GM19467 (cell line): ENCODE results near the gene IL10RA.
A peak's percentile ranks its signal among the peaks of the same experiment; 100 is the strongest.

Source experiments
- ATAC-seq: cut with Tn5 transposase; IDR thresholded peaks from one replicate; pipeline ENCODE4 v1.9.1; 2021; ENCODE audit warnings: mild to moderate bottlenecking, moderate library complexity; ENCODE audit not compliant: unreplicated experiment

The IL10RA gene

GRCh38 chr11:117989351-117990102 is 3.3 kb downstream of the IL10RA start:
- ATAC-seq, result no peak

DNA sequence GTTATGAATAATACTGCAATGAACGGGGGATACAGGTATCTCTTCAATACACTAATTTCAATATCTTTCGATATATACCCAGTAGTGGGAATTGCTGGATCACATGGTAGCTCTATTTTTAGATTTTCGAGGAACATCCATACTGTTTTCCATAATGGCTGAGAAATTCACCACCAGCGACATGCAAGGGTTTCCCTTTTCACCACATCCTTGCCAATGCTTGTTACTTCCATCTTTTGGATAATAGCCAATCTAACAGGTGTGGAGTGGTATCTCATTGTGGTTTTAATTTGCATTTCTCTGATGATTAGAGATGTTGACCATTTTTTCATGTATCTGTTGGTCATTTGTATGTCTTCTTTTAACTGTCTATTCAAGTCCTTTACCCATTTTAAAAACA is 5.9 kb downstream of the IL10RA start:
- no peak for ATAC-seq

- no peak for ATAC-seq
Measured at GRCh38 chr11:117992620-117993019, 6.4 kb downstream of the IL10RA start.

DNA sequence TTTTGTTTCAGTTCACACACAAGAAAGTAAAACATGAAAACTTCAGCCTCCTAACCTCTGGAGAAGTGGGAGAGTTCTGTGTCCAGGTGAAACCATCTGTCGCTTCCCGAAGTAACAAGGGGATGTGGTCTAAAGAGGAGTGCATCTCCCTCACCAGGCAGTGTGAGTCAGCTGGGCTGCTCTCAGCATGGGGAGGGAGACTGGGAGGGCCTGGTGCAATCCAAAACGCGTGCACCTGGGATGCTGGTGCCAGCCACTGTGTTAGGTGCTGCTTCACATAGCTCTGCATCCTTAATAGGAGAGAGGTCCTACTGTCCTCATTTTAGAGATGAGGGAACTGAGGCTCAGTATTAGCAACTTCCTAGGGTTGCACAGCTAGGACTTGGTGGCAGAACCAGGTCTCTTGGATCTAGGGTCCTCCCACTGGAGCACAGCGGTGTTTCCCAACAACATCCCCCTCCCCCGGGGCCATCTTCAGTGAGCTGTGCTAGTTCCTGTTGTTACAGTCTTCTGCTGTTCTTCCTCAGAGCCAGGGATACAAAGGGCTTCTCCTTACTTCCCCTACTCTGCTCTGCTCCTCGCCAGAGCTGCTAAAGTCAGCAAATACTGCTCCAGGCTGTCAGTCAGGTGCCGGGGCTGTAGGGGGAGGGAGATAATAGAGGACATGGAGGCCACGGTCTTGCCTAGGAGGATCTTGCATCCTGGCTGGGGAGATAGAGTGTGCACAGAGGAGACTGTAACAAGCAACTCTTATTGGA is 8.0 kb downstream of the IL10RA start:
- no peak for ATAC-seq

DNA sequence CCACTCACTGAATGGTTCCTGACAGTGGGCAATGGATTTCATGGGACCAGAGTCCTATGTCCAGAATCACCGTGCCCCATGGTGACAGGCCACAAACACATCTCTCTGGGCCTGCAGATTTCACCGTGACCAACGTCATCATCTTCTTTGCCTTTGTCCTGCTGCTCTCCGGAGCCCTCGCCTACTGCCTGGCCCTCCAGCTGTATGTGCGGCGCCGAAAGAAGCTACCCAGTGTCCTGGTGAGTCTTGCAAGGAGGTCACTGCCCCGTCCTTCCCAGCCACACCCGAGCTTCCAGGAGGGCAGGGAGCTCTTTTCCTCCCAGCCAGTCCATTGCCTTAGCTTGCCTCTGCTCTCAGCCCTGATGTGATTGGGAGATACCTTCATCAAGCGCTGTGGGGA is 9.3 kb downstream of the IL10RA start:
- ATAC-seq, result no peak

GRCh38 chr11:117996058-117996457 is 9.9 kb downstream of the IL10RA start:
- ATAC-seq, result no peak

DNA sequence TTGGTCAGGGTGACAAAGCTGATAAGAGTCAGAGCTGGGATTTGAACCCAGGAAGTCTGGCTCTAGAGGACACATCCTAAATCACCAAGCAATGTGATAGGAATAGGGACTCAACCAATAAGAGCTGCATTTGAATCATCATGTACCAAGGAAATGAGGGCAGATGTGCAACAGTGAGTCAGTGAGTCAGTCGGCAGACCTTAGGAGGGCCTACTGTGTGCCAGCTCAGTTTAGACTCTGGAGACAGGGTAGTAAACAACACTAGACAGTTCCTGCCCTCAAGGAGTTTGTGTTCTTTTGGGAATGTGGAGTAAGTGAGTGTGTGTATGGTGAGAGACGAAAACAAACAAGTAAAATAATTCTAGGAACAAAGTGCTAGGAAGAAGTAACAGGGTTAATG is 11.2 kb downstream of the IL10RA start:
- no peak for ATAC-seq

GRCh38 chr11:117997823-117998579 is 11.8 kb downstream of the IL10RA start:
- ATAC-seq, result peak; percentile 60

DNA sequence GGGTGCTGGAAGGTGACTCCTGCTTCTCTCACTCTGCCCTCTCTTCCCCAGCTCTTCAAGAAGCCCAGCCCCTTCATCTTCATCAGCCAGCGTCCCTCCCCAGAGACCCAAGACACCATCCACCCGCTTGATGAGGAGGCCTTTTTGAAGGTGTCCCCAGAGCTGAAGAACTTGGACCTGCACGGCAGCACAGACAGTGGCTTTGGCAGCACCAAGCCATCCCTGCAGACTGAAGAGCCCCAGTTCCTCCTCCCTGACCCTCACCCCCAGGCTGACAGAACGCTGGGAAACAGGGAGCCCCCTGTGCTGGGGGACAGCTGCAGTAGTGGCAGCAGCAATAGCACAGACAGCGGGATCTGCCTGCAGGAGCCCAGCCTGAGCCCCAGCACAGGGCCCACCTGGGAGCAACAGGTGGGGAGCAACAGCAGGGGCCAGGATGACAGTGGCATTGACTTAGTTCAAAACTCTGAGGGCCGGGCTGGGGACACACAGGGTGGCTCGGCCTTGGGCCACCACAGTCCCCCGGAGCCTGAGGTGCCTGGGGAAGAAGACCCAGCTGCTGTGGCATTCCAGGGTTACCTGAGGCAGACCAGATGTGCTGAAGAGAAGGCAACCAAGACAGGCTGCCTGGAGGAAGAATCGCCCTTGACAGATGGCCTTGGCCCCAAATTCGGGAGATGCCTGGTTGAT is 12.6 kb downstream of the IL10RA start:
- ATAC-seq, result no peak

GRCh38 chr11:117999354-117999993 is 13.3 kb downstream of the IL10RA start:
- no peak for ATAC-seq

DNA sequence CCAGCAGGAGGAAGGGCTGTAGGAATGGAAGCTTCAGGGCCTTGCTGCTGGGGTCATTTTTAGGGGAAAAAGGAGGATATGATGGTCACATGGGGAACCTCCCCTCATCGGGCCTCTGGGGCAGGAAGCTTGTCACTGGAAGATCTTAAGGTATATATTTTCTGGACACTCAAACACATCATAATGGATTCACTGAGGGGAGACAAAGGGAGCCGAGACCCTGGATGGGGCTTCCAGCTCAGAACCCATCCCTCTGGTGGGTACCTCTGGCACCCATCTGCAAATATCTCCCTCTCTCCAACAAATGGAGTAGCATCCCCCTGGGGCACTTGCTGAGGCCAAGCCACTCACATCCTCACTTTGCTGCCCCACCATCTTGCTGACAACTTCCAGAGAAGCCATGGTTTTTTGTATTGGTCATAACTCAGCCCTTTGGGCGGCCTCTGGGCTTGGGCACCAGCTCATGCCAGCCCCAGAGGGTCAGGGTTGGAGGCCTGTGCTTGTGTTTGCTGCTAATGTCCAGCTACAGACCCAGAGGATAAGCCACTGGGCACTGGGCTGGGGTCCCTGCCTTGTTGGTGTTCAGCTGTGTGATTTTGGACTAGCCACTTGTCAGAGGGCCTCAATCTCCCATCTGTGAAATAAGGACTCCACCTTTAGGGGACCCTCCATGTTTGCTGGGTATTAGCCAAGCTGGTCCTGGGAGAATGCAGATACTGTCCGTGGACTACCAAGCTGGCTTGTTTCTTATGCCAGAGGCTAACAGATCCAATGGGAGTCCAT is 14.1 kb downstream of the IL10RA start:
- ATAC-seq, result no peak

- ATAC-seq, result no peak
Measured at GRCh38 chr11:118000850-118001228, 14.6 kb downstream of the IL10RA start.

DNA sequence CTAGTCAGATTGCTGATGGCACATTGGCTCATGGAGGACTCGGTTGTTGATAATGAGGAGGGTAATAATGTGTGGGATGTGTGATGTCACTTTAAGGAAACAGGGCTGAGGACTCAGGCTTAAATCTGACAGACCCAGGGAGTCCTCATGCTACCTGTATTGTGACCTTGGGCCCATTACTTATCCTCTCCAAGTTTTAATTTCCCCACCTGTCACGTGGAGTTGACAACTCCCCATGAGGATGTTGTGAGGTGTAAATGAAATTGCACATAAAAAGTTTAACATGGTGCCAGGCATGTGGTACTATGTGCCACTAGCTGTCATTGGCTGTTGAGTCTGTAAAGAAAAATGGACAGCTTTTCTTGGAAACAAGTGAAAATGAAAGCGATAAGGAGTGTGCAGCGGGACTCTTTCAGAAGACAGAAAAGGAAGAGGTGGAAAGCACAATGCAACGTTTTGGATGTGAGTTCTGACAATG is 15.3 kb downstream of the IL10RA start:
- no peak for ATAC-seq

GRCh38 chr11:118002010-118002540 is 15.9 kb downstream of the IL10RA start:
- no peak for ATAC-seq

DNA sequence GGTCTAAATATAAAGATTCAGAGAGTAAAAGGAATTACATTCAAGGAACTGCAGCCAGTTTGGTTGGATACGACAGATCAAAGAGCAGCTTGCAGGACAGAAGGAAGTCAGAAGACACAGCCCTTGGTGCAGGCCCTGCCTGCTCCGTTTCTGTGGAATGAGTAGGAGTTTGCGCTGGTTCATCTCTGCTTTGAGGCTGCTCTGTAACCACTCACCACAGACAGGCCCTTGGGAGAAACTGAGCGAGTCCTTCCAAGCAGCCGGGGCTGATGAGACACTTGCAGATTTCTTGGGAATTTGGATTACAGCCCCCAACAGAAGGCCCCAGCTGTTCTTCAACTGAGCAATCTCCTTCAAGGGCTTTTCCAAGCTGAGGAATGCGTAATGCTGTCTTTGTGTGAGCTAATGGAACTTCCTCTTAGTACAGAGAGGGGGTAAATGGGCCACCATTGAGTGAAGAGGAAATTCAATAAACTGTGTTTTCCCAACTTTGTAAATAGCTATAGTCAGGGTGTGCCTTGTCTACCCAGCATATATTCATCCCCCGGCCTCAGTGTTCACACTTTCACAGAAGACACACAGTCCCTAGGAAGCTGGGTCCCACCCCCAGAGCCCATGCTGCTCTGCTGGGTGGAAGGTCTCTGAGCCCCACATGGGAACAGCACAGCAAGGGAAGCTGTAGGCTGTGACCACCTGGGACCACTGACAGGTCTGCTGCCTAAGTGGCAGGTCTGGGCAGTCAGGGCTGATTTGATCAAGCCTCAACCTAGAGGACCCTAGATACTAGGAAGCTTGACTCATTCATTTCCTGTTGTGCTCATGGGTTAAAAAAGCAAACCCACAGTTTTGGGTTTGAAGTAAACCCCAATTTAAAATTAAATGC is 16.6 kb downstream of the IL10RA start:
- ATAC-seq, result no peak

- ATAC-seq, result no peak
Measured at GRCh38 chr11:118003456-118003855, 17.3 kb downstream of the IL10RA start.

- ATAC-seq, result no peak
Measured at GRCh38 chr11:118004543-118005223, 18.5 kb downstream of the IL10RA start.
